CD4-positive, alpha-beta T cell (primary cell): ENCODE measurements around the gene ZNF775. TPM values are rescaled to one million over a fixed set of nuclear protein-coding genes. Genes with fewer than 3 reads are reported as not detected.

Experiments used
- ATAC-seq: fragments of 200-7000 bp; cut with Tn5 transposase; one replicate; pipeline ENCODE4 v1.10.0; 2022; ENCODE audit warnings: mild to moderate bottlenecking; ENCODE audit not compliant: poor library complexity
- CTCF ChIA-PET: fragments of 350-600 bp; sonication (Branson Sonifier 250); formaldehyde crosslinking; loops from one replicate; lab custom pipeline; 2021; ENCODE audit warnings: antibody characterized with exemption, inconsistent platforms; lab: Charles Lee
- POLR2A ChIA-PET: fragments of 350-600 bp; sonication (Branson Sonifier 250); formaldehyde crosslinking; loops from one replicate; lab custom pipeline; 2021; ENCODE audit warnings: antibody characterized with exemption, inconsistent platforms; lab: Charles Lee
- DNase-seq, 14 experiments: peaks; one replicate each; pipeline ENCODE4 v3.0.0-alpha.2; 2013 to 2020; ENCODE audit warnings: mixed read lengths in 2 of 14
- H3K27ac ChIP-seq, 2 donors: one replicate each; pipeline versions ENCODE4 v1.5.1 to v1.7.0; 2013; ENCODE audit warnings: low read length in 2 of 2, low read depth in 1 of 2, mild to moderate bottlenecking in 1 of 2
- H3K27me3 ChIP-seq, 2 experiments: 1 replicate in 1 of 2; 2 replicates in 1 of 2; pipeline versions ENCODE4 v1.6.1 to v1.7.0; 2013; ENCODE audit warnings: low read length in 2 of 2, control low read depth in 1 of 2, mild to moderate bottlenecking in 1 of 2, moderate library complexity in 1 of 2; ENCODE audit not compliant: insufficient read depth in 2 of 2, control insufficient read depth in 1 of 2
- H3K36me3 ChIP-seq: one replicate; pipeline ENCODE4 v1.6.1; 2013; ENCODE audit warnings: low read length, control low read depth; ENCODE audit not compliant: insufficient read depth
- H3K4me1 ChIP-seq: one replicate; pipeline ENCODE4 v1.6.1; 2013; ENCODE audit warnings: low read length, control low read depth; ENCODE audit not compliant: insufficient read depth
- H3K4me3 ChIP-seq: one replicate; pipeline ENCODE4 v1.5.1; 2013; ENCODE audit warnings: mild to moderate bottlenecking, low read length, moderate library complexity
- H3K9me3 ChIP-seq, 2 experiments: 1 replicate in 1 of 2; 2 replicates in 1 of 2; pipeline versions ENCODE4 v1.6.1 to v1.7.0; 2013; ENCODE audit warnings: low read length in 2 of 2, mild to moderate bottlenecking in 2 of 2, control low read depth in 1 of 2, moderate library complexity in 1 of 2; ENCODE audit not compliant: control insufficient read depth in 1 of 2, insufficient read depth in 1 of 2
- H3K27ac Mint-ChIP-seq: one replicate; pipeline ENCODE4 v1.8.0; 2020; ENCODE audit warnings: mixed read lengths
- H3K27me3 Mint-ChIP-seq: one replicate; pipeline ENCODE4 v1.8.0; 2021; ENCODE audit warnings: mixed read lengths
- H3K36me3 Mint-ChIP-seq: one replicate; pipeline ENCODE4 v1.8.0; 2021; ENCODE audit warnings: low read depth, mixed read lengths
- H3K4me1 Mint-ChIP-seq: one replicate; pipeline ENCODE4 v1.8.0; 2021; ENCODE audit warnings: low read depth, mixed read lengths
- H3K4me3 Mint-ChIP-seq: one replicate; pipeline ENCODE4 v1.8.0; 2020; ENCODE audit warnings: mild to moderate bottlenecking, mixed read lengths
- H3K9me3 Mint-ChIP-seq: one replicate; pipeline ENCODE4 v1.8.0; 2020; ENCODE audit warnings: mixed read lengths
- intact Hi-C, 2 experiments: fragments of 100-400 bp; cut with DNase I in 1 of 2; cut with micrococcal nuclease in 1 of 2; formaldehyde crosslinking; loops; one replicate each; pipeline versions ENCODE4 v1.15.1 to v1.9.0; 2023 to 2025; cut with DNase I, micrococcal nuclease
- total RNA-seq, 174 experiments: library from RNA in 2 of 174; stranded (reverse) in 2 of 174; gene quantifications; one replicate each; pipeline ENCODE4 v1.2.3 and lab custom pipeline; 2021 to 2026
- TF ChIP-seq, protein P1 (sequence below): fragments of 200-600 bp; IDR thresholded peaks from one replicate; pipeline ENCODE4 v1.8.0; 2022; ENCODE audit warnings: antibody characterized with exemption, mild to moderate bottlenecking

ZNF775 gene
- total RNA-seq, 2 experiments from 2014 or later, result 0.38 to 0.45 TPM

DNA sequence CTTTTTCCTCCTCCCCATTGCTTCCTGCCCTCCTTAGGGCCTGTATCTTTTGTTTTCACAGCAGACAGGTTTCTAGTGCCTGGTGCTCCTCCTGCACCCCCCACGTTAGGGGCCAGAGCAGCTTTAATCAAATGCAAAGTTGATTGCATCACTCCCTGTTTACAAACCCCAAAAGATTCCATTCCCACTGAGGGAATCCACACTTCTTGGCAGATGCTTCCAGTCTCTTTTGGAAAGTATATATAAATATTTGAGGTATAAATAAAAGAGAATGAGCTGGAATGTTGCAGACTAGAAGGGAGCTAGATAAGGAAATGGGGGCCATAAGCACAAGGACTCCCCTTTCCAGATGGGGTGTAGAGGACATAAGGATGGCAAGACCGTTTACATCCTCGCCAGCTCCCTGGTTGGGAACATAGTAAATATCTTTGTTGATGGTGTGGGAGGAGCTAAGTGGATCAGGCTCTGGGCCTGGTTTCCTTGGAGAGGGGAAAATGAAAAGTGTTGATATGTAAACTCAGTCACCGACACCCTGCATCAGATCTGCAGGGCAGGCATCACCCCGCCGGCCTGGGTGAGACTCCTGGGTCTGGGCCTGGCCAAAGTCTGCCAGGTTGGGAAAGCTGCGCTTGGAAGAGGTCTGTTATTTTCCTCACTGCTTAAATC is 43.9 kb upstream of the ZNF775 start:
- no peak overlapping the region for H3K4me3 ChIP-seq
- peaks cover 9% of the 10 kb centered on the region for H3K27me3 Mint-ChIP-seq
- H3K4me1 Mint-ChIP-seq, result no peaks in the 10 kb centered on the region
- TF ChIP-seq, protein P1, sequence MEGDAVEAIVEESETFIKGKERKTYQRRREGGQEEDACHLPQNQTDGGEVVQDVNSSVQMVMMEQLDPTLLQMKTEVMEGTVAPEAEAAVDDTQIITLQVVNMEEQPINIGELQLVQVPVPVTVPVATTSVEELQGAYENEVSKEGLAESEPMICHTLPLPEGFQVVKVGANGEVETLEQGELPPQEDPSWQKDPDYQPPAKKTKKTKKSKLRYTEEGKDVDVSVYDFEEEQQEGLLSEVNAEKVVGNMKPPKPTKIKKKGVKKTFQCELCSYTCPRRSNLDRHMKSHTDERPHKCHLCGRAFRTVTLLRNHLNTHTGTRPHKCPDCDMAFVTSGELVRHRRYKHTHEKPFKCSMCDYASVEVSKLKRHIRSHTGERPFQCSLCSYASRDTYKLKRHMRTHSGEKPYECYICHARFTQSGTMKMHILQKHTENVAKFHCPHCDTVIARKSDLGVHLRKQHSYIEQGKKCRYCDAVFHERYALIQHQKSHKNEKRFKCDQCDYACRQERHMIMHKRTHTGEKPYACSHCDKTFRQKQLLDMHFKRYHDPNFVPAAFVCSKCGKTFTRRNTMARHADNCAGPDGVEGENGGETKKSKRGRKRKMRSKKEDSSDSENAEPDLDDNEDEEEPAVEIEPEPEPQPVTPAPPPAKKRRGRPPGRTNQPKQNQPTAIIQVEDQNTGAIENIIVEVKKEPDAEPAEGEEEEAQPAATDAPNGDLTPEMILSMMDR, result no peak
- peaks cover 15% of the 10 kb centered on the region for H3K36me3 Mint-ChIP-seq
- no peak for DNase-seq
- no peak overlapping the region for H3K4me3 Mint-ChIP-seq
- ChIA-PET CTCF (no interaction called here), POLR2A (no interaction called here)
- H3K27me3 ChIP-seq, result peaks cover 6% of the 10 kb centered on the region in 2 experiments
- no peaks in the 10 kb centered on the region for H3K4me1 ChIP-seq
- H3K36me3 ChIP-seq, result peaks cover 15% of the 10 kb centered on the region
- no peaks in the 10 kb centered on the region for H3K9me3 Mint-ChIP-seq
- H3K27ac Mint-ChIP-seq, result no peak overlapping the region
- no peak overlapping the region for H3K27ac ChIP-seq
- intact Hi-C loops, result no loop called here
- H3K9me3 ChIP-seq, result no peaks in the 10 kb centered on the region
- ATAC-seq, result no peak

DNA sequence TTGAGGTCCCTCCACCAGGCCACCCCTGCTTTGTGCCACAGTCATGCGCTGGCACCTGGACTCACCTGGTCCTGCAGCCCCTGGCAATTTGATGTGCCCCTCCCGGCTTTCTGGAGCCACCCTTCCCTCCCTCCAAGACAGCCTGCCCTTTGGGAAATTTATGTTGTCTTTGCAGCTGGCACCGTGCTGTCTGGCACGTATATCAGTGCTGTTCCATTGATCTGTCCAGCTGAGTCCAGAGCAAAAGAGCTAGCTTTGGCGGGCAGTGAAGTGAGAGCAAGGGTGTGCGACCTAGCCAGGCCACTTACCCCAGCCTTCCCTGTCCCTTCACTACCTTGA is 43.4 kb upstream of the ZNF775 start:
- POLR2A ChIA-PET, result no interaction called here
- Histone ChIP-seq H3K9me3 (no peaks in the 10 kb centered on the region), H3K36me3 (peaks cover 10% of the 10 kb centered on the region), H3K27ac (no peak overlapping the region), H3K4me1 (peaks cover 1% of the 10 kb centered on the region), H3K4me3 (no peak overlapping the region), H3K27me3 (peaks cover 9% of the 10 kb centered on the region in 2 experiments)
- Mint-ChIP-seq H3K4me3 (no peak overlapping the region), H3K27ac (no peak overlapping the region), H3K36me3 (peaks cover 14% of the 10 kb centered on the region), H3K9me3 (no peaks in the 10 kb centered on the region), H3K27me3 (peaks cover 9% of the 10 kb centered on the region), H3K4me1 (no peaks in the 10 kb centered on the region)
- DNase-seq, result no peak
- CTCF ChIA-PET, result no interaction called here
- intact Hi-C loops, result no loop called here
- TF ChIP-seq, protein P1, result no peak
- ATAC-seq, result no peak

DNA sequence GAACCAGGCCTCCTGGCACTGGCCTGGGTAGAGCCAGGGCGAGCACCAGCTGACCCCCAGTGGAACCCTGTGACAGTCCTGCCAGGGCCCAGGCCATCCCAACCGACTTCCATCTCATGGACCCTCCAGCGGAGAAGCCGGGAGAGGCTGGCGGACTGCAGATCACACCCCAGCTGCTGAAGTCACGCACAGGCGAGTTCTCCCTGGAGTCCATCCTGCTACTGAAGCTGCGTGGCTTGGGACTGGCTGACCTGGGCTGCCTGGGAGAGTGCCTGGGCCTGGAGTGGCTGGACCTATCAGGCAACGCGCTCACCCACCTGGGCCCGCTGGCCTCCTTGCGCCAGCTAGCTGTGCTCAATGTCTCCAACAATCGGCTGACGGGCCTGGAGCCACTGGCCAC is 42.4 kb upstream of the ZNF775 start:
- H3K4me1 ChIP-seq, result peaks cover 6% of the 10 kb centered on the region
- peaks cover 15% of the 10 kb centered on the region in 2 experiments for H3K27me3 ChIP-seq
- Mint-ChIP-seq H3K4me1 (no peaks in the 10 kb centered on the region), H3K36me3 (peaks cover 5% of the 10 kb centered on the region), H3K27me3 (peaks cover 10% of the 10 kb centered on the region), H3K9me3 (no peaks in the 10 kb centered on the region), H3K27ac (no peak overlapping the region), H3K4me3 (no peak overlapping the region)
- TF ChIP-seq, protein P1, result no peak
- ChIA-PET POLR2A (no interaction called here), CTCF (no interaction called here)
- H3K9me3 ChIP-seq, result no peaks in the 10 kb centered on the region
- H3K4me3 ChIP-seq, result no peak overlapping the region
- ATAC-seq (no peak), DNase-seq (no peak)
- intact Hi-C loops, result no loop called here
- H3K36me3 ChIP-seq, result peaks cover 5% of the 10 kb centered on the region
- no peak overlapping the region for H3K27ac ChIP-seq
